Vagina (tissue), 2 donors: ENCODE data around the gene RFX5. TPM values are rescaled to one million over a fixed set of nuclear protein-coding genes. Genes with fewer than 3 reads are reported as not detected.

ENCODE experiments used
- DNase-seq, 2 donors: peaks; one replicate each; pipeline ENCODE4 v3.0.0-alpha.2; 2017; ENCODE audit errors: extremely low spot score in 2 of 2
- H3K27ac ChIP-seq: fragments of 200-600 bp; sonication (generic); one replicate; pipeline ENCODE4 v1.5.1; 2019
- H3K27me3 ChIP-seq: fragments of 200-600 bp; sonication (generic); one replicate; pipeline ENCODE4 v1.5.1; 2019
- H3K36me3 ChIP-seq, 2 donors: fragments of 200-600 bp; sonication (generic); one replicate each; pipeline ENCODE4 v1.5.1; 2017 to 2019
- H3K4me1 ChIP-seq: fragments of 200-600 bp; sonication (generic); one replicate; pipeline ENCODE4 v1.5.1; 2019
- H3K4me3 ChIP-seq, 2 donors: fragments of 200-600 bp; sonication (generic); 1 replicate in 1 of 2; 2 replicates in 1 of 2; pipeline ENCODE4 v1.5.1; 2016 to 2019
- H3K9me3 ChIP-seq: fragments of 200-600 bp; sonication (generic); one replicate; pipeline ENCODE4 v1.5.1; 2019
- POLR2A ChIP-seq, 2 donors: fragments of 450-650 bp; IDR thresholded peaks; one replicate each; pipeline ENCODE4 v1.6.1; 2017; ENCODE audit warnings: antibody characterized with exemption in 2 of 2, mild to moderate bottlenecking in 2 of 2, moderate library complexity in 2 of 2
- POLR2AphosphoS5 ChIP-seq, 2 donors: sonication (generic); formaldehyde crosslinking; IDR thresholded peaks; one replicate each; pipeline ENCODE4 v1.9.0; 2017; ENCODE audit warnings: antibody characterized with exemption in 2 of 2, mild to moderate bottlenecking in 2 of 2, low read depth in 1 of 2; ENCODE audit not compliant: insufficient read depth in 1 of 2
- intact Hi-C: fragments of 100-400 bp; cut with DNase I; formaldehyde crosslinking; loops from one replicate; pipeline ENCODE4 v1.15.1; 2023
- total RNA-seq: library from RNA; depleted of rRNA; stranded (reverse); fragments of >200 nt; gene quantifications from one replicate; pipeline ENCODE4 v1.2.3, GENCODE V29; 2016
- TF ChIP-seq, protein P1 (sequence below), 3 experiments: fragments of 450-650 bp in 2 of 3; fragments of 200-600 bp in 1 of 3; sonication (generic) in 1 of 3; IDR thresholded peaks; one replicate each; pipeline ENCODE4 v1.5.1; 2017 to 2019; ENCODE audit warnings: antibody characterized with exemption in 3 of 3, mild to moderate bottlenecking in 2 of 3, moderate library complexity in 2 of 3

RFX5 gene
- total RNA-seq, 1 donor from 2014 or later = 13.0 TPM

DNA sequence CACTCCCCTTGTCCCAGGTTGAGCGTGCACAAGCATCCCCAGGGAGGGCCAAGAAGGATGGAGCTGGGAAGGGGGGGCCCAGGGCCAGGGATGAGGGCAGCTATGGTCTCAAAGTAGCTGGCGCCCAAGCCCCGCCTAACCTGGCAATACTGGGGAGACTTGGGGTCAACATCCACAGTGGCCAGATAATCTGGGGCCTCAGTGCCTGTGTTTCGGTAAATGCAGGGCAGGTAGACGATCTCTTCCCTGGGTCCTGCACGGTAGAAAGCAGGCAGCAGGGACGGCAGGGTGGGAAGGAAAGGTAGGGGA is 22.2 kb upstream of the RFX5 start:
- Histone ChIP-seq H3K36me3 (peaks cover 0 to 13% of the 10 kb centered on the region in 2 donors), H3K4me1 (peaks cover 55% of the 10 kb centered on the region), H3K9me3 (no peaks in the 10 kb centered on the region), H3K4me3 (no peak overlapping the region), H3K27me3 (no peaks in the 10 kb centered on the region), H3K27ac (no peak overlapping the region)
- DNase-seq = no peak
- intact Hi-C loops = no loop called here
- TF ChIP-seq POLR2AphosphoS5 (IDR thresholded peaks at IDR 0.05; ENCODE audit: insufficient read depth in 1 of 2, low read depth in 1 of 2) = no peak
- TF ChIP-seq, protein P1, sequence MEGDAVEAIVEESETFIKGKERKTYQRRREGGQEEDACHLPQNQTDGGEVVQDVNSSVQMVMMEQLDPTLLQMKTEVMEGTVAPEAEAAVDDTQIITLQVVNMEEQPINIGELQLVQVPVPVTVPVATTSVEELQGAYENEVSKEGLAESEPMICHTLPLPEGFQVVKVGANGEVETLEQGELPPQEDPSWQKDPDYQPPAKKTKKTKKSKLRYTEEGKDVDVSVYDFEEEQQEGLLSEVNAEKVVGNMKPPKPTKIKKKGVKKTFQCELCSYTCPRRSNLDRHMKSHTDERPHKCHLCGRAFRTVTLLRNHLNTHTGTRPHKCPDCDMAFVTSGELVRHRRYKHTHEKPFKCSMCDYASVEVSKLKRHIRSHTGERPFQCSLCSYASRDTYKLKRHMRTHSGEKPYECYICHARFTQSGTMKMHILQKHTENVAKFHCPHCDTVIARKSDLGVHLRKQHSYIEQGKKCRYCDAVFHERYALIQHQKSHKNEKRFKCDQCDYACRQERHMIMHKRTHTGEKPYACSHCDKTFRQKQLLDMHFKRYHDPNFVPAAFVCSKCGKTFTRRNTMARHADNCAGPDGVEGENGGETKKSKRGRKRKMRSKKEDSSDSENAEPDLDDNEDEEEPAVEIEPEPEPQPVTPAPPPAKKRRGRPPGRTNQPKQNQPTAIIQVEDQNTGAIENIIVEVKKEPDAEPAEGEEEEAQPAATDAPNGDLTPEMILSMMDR (IDR thresholded peaks at IDR 0.05) = no peak
- TF ChIP-seq POLR2A (IDR thresholded peaks at IDR 0.05) = no peak

DNA sequence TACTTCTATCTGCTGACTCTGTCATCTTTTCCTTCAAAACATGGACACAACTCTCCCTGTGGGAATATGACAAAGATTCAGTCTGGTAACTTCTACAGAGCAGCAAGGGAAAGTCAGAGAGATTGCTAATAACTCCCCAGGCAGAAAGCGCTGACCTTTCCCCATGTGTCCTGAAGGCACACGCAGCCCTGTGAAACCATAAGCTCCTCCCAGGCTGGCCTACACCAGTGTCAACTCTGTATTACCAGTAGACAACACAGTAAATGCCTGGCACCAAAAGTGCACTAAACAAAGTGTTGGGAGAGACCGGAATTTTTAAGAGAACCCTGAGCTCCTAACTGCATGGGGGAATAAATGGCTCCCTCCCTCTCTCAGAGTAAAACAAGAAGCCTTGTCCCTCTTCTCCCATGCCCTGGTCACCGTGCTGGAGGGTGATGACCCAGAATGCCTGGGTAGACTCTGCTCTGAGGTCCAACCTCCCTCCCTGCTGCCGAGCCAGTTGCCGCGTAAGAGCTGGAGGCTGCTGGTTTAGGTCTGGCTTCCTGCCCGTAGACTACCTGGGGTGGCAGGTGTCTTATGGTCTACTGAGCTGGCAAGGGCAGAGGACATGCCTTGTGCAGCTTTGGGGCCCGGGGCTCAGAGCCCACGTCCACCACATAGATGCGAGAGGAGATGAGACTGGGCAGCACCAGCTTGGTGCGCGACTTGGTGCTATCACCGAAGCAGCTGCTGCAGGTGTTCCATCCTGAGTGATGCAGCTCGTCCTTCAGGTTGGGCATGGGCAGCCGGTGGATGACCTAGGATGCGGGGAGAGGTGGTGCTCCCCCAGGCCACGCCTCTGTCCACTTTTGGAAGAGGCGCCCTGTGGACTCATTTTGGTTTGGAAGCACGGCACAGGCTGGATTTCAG is 21.6 kb upstream of the RFX5 start:
- intact Hi-C loops = no loop called here
- Histone ChIP-seq H3K27ac (no peak overlapping the region), H3K36me3 (peaks cover 0 to 13% of the 10 kb centered on the region in 2 donors), H3K27me3 (no peaks in the 10 kb centered on the region), H3K4me3 (no peak overlapping the region), H3K9me3 (no peaks in the 10 kb centered on the region), H3K4me1 (peaks cover 49% of the 10 kb centered on the region)
- no peak for DNase-seq
- TF ChIP-seq POLR2AphosphoS5 (IDR thresholded peaks at IDR 0.05; ENCODE audit: insufficient read depth in 1 of 2, low read depth in 1 of 2) (no peak), POLR2A (IDR thresholded peaks at IDR 0.05) (no peak)
- TF ChIP-seq, protein P1 (IDR thresholded peaks at IDR 0.05) = no peak

DNA sequence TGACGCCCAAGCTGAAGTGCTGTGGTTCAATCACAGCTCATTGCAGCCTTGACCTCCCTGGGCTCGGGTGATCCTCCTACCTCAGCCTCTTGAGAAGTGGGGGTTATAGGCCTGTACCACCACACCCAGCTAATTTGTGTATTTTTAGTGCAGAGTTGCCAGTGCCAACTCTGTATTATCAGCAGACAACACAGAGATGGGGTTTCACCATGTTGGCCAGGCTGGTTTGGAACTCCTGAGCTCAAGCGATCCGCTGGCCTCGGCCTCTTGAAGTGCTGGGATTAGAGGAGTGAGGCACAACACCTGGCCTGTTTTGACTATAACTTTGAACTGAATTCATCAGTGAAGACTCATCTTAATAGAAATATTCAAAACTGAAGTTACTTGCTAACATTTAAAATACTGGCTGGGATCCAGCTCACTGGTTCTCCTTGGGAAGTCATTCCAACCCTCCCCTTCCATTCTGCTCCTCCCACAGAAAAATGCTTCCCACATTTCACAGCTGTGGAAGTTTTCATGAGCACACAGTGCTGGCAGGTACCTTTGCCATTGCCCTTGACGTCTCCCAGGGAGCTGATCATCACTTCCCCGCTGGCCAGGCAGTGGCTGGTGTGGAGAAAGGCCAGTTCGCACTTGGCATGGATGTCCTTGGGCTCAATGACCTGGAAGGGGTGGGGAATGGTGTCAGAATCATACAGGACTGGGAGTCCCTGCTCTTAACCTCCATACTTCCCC is 20.8 kb upstream of the RFX5 start:
- Histone ChIP-seq H3K4me1 (peaks cover 41% of the 10 kb centered on the region), H3K27me3 (no peaks in the 10 kb centered on the region), H3K27ac (no peak overlapping the region), H3K9me3 (no peaks in the 10 kb centered on the region), H3K36me3 (peaks cover 0 to 13% of the 10 kb centered on the region in 2 donors), H3K4me3 (no peak overlapping the region)
- TF ChIP-seq POLR2A (IDR thresholded peaks at IDR 0.05) = no peak
- TF ChIP-seq POLR2AphosphoS5 (IDR thresholded peaks at IDR 0.05; ENCODE audit: insufficient read depth in 1 of 2, low read depth in 1 of 2) = no peak
- TF ChIP-seq, protein P1 (IDR thresholded peaks at IDR 0.05) = no peak
- intact Hi-C loops = no loop called here
- DNase-seq = no peak

DNA sequence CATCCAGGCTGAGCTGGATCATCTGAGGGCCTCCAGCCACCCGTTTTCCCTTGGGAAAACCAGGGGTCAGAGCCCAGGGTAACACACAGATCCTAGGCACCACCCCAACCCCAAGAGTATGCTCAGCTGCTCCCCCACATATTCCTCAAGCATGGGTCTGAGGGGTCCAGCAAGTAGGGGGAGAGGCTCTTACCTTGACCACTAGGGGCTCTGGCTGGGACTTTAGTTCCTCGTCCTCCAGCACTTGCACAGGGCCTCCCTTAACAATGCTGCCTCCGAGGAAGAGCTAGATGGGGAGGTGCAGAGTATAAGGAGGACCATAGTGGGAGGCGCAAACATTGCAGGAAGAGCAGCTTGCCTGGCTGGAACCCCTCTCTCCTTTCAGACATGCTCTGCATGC is 17.9 kb upstream of the RFX5 start:
- Histone ChIP-seq H3K4me1 (peaks cover 13% of the 10 kb centered on the region), H3K27ac (no peak overlapping the region), H3K4me3 (no peak overlapping the region), H3K36me3 (peaks cover 0 to 13% of the 10 kb centered on the region in 2 donors), H3K27me3 (no peaks in the 10 kb centered on the region), H3K9me3 (no peaks in the 10 kb centered on the region)
- no peak for DNase-seq
- TF ChIP-seq POLR2A (IDR thresholded peaks at IDR 0.05) = no peak
- TF ChIP-seq, protein P1 (IDR thresholded peaks at IDR 0.05) = no peak
- TF ChIP-seq POLR2AphosphoS5 (IDR thresholded peaks at IDR 0.05; ENCODE audit: insufficient read depth in 1 of 2, low read depth in 1 of 2) = no peak
- intact Hi-C loops = no loop called here
